Dendritic cell treated with granulocyte-macrophage colony-stimulating factor and Interleukin-4, amounts not matched to agents 40 ng/mL and 50 ng/mL, for 4 days (primary cell): ENCODE measurements around the gene LRCH3.
A peak's percentile ranks its signal among the peaks of the same experiment; 100 is the strongest.
"Not testable (repeated sequence)": the region's sequence is repeated elsewhere in the genome, so short reads cannot be mapped to it uniquely, and the experiment has no call there.

Source experiments
- H3K27ac Mint-ChIP-seq: one replicate; pipeline ENCODE4 v1.8.0; 2022; ENCODE audit warnings: mild to moderate bottlenecking, mixed read lengths
- H3K27me3 Mint-ChIP-seq: one replicate; pipeline ENCODE4 v1.8.0; 2022; ENCODE audit warnings: mild to moderate bottlenecking, mixed read lengths
- H3K36me3 Mint-ChIP-seq: one replicate; pipeline ENCODE4 v1.8.0; 2022; ENCODE audit warnings: low read depth, mixed read lengths
- H3K4me1 Mint-ChIP-seq: one replicate; pipeline ENCODE4 v1.8.0; 2022; ENCODE audit warnings: low read depth, mixed read lengths
- H3K4me3 Mint-ChIP-seq: one replicate; pipeline ENCODE4 v1.8.0; 2022; ENCODE audit warnings: mild to moderate bottlenecking, moderate library complexity, mixed read lengths
- H3K9me3 Mint-ChIP-seq: one replicate; pipeline ENCODE4 v1.8.0; 2022; ENCODE audit warnings: mixed read lengths
- intact Hi-C: fragments of 100-400 bp; cut with micrococcal nuclease; formaldehyde crosslinking; loops from one replicate; pipeline ENCODE4 v1.15.0; 2022

Gene LRCH3

DNA sequence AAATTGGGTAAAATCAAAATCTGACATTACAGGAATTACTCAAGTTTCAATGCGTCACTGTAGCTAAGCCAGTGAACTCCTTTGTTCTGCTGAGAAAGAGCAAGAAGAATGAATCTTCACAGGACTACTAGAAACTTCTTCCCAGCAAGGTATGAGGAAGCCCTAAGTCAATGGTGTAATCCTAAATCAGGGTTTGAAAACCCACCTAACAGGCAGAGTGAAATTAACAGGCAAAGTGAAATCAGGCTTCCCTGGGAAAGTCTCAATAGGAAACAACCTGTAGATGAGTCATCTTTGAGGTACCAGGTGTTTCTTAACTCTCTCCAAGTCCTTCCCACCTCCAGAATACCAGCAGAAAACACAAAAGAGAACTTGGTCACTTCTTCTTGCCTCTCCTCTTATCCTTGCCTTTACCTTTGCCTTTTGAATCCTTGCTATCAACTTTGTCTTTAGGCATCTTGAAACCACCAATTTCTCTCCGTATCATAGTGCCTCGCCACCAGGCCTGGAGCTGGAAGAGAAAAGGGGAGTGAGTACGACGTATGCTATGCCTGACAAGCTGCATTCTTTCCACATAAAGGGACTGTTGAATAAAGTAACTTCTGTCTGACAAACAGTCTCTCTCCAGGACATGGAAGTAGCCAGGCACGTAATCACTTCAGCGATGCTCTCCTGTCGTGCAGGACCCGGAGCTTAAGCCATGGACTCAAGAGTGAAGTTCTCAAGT, 98.3 kb downstream of the LRCH3 start:
- Mint-ChIP-seq H3K9me3 (no peaks in the 10 kb centered on the region), H3K4me3 (no peak overlapping the region), H3K4me1 (no peaks in the 10 kb centered on the region), H3K27me3 (no peaks in the 10 kb centered on the region), H3K27ac (no peak overlapping the region), H3K36me3 (peaks cover 50% of the 10 kb centered on the region)
- intact Hi-C loops: loop anchor here (10.0 kb wide), 1 partner anchor 55 kb away; no protein-coding TSS in a partner anchor

DNA sequence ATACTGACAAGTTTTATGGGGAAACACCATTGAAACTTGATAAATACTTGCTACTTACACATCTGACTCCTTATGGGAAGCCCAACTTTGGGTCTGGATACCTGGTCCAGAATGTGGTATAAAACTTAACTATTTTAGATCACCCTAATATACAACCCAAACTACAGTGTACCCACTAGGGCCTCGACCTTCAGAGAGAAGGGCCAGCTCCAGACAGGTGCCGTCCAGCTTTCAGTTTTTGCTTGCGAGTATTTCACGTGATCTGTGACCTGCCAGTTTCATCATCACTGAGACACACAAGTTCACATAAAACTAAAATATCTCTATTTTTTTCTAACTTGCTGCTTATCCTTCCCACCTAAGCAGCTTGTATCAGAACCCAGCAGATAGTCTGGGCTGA, 99.6 kb downstream of the LRCH3 start:
- H3K27ac Mint-ChIP-seq: no peak overlapping the region
- intact Hi-C loops: no loop called here
- no peaks in the 10 kb centered on the region for H3K9me3 Mint-ChIP-seq
- H3K4me1 Mint-ChIP-seq: no peaks in the 10 kb centered on the region
- H3K27me3 Mint-ChIP-seq: no peaks in the 10 kb centered on the region
- H3K4me3 Mint-ChIP-seq: no peak overlapping the region
- H3K36me3 Mint-ChIP-seq: peaks cover 37% of the 10 kb centered on the region

DNA sequence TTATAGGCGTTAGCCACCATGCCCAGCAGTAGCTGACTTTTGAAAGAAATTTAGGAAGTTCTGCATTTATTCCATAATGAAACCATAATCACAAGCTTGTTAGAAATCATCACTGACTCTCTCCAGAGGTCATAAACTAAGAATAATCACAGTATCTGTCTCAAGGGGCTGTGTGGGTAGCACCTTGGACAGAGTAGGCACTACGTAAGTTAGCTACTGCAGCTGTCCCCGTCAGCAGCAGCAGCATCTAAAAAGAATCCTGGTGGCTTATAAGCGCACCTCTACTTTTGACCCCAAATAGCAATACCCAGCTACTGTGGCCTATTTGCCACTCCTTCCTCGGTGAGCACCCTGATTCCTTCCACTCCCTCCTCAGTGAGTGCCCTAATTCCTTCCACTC, 101.1 kb downstream of the LRCH3 start:
- Mint-ChIP-seq H3K27me3 (no peaks in the 10 kb centered on the region), H3K4me1 (no peaks in the 10 kb centered on the region), H3K27ac (no peak overlapping the region), H3K4me3 (no peak overlapping the region), H3K36me3 (peaks cover 27% of the 10 kb centered on the region), H3K9me3 (no peaks in the 10 kb centered on the region)
- intact Hi-C loops: no loop called here

DNA sequence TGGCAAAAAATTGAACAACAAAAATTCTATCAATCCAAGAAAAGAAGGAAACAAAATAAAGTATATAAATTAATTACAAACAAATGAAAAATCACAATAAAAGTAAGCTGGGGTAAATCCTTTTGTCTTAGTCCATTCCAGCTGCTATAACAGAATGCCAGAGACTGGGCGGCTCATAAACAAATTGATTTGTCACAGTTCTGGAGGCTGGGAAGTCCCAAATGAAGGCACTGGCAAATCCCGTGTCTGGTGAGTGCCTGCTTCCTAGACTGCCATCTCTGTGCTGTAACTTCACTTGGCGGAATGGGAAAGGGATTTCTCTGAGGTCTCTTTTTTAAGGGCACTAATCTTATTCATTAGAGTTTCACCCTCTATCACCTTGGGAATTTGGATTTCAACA, 105.4 kb downstream of the LRCH3 start:
- intact Hi-C loops: no loop called here
- H3K36me3 Mint-ChIP-seq: peaks cover 13% of the 10 kb centered on the region
- no peaks in the 10 kb centered on the region for H3K9me3 Mint-ChIP-seq
- no peak overlapping the region for H3K27ac Mint-ChIP-seq
- no peaks in the 10 kb centered on the region for H3K4me1 Mint-ChIP-seq
- no peak overlapping the region for H3K4me3 Mint-ChIP-seq
- no peaks in the 10 kb centered on the region for H3K27me3 Mint-ChIP-seq

DNA sequence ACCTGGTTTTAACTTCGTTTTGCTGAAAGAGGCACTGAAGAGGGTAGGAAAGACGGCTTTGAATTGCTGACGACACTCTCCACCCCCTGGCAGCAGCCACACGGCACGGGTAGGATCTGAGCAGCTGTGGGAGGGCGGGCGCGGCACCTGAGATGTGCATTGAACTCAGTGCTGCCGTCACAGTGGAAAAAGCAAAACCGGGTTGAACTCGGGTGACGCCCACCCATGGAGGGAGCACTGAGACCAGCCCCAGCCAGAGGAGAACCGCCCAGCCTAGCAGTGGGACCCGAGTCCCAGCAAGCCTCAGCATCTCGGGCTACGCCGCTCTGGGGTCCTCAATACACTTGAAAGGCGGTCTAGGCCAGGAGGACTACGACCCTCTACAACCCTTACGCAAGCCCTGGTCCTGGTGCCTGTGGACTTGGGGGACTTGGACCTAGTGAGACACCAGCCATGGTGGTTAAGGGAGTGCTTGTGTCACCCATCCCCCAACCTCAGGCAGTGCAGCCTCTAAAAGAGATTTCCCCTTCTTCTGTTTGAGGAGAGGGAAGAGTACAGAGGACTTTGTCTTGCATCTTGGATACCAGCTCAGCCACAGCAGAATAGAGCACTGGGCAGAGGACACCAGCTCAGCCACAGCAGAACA, 108.9 kb downstream of the LRCH3 start:
- Mint-ChIP-seq H3K9me3 (no peaks in the 10 kb centered on the region), H3K36me3 (peaks cover 7% of the 10 kb centered on the region), H3K4me1 (no peaks in the 10 kb centered on the region), H3K27ac (no peak overlapping the region), H3K4me3 (no peak overlapping the region), H3K27me3 (no peaks in the 10 kb centered on the region)
- intact Hi-C loops: loop anchor here (10.0 kb wide), 1 partner anchor 185 kb away; no protein-coding TSS in a partner anchor

DNA sequence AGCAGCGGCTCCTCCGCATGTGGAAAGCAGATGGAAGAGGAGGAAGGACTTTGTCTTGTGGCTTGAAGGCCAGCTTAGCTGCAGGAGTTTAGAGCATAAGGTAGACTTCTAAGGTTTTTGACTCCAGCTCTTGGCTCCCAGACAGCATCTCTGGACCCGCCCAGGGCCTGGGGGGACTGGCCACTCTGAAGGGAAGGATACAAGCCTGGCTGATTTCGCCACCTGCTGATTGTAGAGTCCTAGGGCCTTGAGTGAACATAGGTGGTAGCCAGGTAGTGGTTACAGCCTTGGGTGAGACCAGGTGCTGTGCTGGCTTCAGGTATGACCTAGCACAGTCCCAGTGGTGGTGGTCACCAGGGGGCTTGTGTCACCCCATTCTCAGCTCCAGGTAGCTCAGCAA, 110.6 kb downstream of the LRCH3 start:
- H3K9me3 Mint-ChIP-seq: no peaks in the 10 kb centered on the region
- H3K4me3 Mint-ChIP-seq: no peak overlapping the region
- intact Hi-C loops: loop anchor here (10.0 kb wide), 1 partner anchor 183 kb away; no protein-coding TSS in a partner anchor
- H3K27ac Mint-ChIP-seq: no peak overlapping the region
- H3K4me1 Mint-ChIP-seq: peaks cover 6% of the 10 kb centered on the region
- peaks cover 7% of the 10 kb centered on the region for H3K36me3 Mint-ChIP-seq
- H3K27me3 Mint-ChIP-seq: no peaks in the 10 kb centered on the region

DNA sequence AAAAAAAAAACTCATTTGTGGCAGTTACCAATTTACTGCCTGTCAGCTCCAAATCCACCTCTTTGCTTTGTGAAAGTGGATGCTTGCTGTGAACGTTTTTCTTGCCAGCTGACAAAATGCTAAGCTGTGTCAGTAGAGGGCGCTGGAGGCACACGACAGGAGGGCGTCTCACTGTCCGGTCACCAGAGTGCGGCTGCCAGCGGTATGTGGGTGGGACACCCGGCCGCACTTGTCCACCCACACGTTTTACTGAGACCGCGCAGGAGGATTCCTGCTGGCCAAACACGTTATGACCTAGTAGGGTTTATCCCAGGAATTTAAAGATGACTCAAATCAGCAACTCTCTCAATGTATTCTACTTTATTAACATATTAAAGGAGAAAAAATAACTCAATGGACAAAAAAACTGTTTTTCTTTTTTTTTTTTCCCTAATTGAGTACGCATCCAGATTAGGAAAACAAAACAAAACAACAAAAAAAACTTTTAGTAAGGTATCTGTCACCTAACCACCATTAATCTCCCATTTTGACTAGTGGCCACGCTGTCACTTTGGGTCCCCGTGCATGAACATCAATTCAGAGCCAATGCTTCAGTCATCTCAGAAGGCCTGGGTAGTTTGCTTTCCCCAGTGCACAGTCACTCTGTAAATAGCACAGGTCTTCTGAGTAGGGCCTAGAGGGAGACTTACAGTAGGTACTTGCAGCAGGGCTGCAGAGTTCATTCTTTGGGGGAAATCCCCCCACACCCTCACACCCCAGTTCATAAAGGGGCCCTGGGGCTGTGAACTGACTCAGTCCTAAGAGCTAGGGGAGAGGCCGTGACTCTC, 115.2 kb downstream of the LRCH3 start:
- H3K4me3 Mint-ChIP-seq: peak overlapping the region; percentile 50
- H3K27me3 Mint-ChIP-seq: no peaks in the 10 kb centered on the region
- peaks cover 6% of the 10 kb centered on the region for H3K4me1 Mint-ChIP-seq
- peaks cover 7% of the 10 kb centered on the region for H3K36me3 Mint-ChIP-seq
- no peak overlapping the region for H3K27ac Mint-ChIP-seq
- intact Hi-C loops: loop anchor here (2.0 to 10.0 kb wide), 2 partner anchors 37 to 179 kb away; no protein-coding TSS in a partner anchor
- no peaks in the 10 kb centered on the region for H3K9me3 Mint-ChIP-seq

DNA sequence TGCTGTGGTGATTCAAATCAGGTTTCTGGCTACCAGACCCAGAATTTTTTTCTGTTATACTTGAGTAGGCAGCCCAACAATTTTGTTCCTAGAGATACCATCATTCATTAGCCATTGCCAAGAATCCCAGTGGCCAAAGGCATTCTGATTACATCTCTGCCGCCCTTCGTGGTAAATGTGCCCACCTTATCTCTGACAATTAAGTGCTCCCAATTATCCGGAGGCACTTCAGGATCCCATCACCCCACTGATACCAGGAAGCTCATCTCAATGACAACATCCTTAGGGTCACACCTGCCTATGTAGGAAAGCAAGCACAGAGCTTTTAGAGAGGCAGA, 115.8 kb downstream of the LRCH3 start:
- intact Hi-C loops: loop anchor here (2.0 to 10.0 kb wide), 2 partner anchors 36 to 178 kb away; no protein-coding TSS in a partner anchor
- Mint-ChIP-seq H3K36me3 (peaks cover 7% of the 10 kb centered on the region), H3K4me1 (peaks cover 6% of the 10 kb centered on the region), H3K27ac (no peak overlapping the region), H3K9me3 (no peaks in the 10 kb centered on the region), H3K4me3 (no peak overlapping the region), H3K27me3 (no peaks in the 10 kb centered on the region)

DNA sequence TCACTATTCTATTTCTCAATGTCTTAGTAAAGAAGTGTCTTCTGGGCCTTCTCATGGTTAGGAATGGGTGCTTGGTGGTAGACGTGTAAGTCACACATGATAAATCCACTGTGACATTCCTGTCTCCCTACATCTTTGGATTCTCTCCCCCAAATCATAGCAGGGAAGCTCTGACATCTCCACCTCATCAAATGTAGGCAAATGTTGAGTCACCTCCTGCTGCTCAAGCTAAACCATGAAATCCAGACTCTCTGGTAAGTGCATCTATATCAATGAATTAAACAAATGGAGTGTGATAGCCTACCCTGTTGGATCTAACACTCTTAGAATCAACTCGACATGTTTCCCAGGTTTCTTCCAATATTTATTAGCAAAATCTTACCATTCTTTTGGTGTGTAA, 116.1 kb downstream of the LRCH3 start:
- Mint-ChIP-seq H3K9me3 (no peaks in the 10 kb centered on the region), H3K27ac (no peak overlapping the region), H3K27me3 (no peaks in the 10 kb centered on the region), H3K36me3 (peaks cover 7% of the 10 kb centered on the region), H3K4me3 (no peak overlapping the region), H3K4me1 (peaks cover 6% of the 10 kb centered on the region)
- intact Hi-C loops: loop anchor here (2.0 to 10.0 kb wide), 2 partner anchors 36 to 178 kb away; no protein-coding TSS in a partner anchor

DNA sequence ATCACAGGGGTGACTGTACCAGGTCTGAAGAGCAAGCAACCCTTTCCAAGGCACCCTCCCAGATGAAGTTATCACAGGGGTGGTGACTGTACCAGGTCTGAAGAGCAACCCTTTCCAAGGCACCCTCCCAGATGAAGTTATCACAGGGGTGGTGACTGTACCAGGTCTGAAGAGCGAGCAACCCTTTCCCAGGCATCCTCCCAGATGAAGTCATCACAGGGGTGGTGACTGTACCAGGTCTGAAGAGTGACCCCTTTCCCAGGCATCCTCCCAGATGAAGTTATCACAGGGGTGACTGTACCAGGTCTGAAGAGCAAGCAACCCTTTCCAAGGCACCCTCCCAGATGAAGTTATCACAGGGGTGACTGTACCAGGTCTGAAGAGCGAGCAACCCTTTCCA, 117.5 kb downstream of the LRCH3 start:
- Mint-ChIP-seq H3K36me3 (peaks cover 19% of the 10 kb centered on the region), H3K4me1 (peaks cover 17% of the 10 kb centered on the region)
- not testable (repeated sequence) for H3K27ac Mint-ChIP-seq, H3K4me3 Mint-ChIP-seq, H3K9me3 Mint-ChIP-seq, H3K27me3 Mint-ChIP-seq
- intact Hi-C loops: loop anchor here (10.0 kb wide), 1 partner anchor 176 kb away; no protein-coding TSS in a partner anchor

DNA sequence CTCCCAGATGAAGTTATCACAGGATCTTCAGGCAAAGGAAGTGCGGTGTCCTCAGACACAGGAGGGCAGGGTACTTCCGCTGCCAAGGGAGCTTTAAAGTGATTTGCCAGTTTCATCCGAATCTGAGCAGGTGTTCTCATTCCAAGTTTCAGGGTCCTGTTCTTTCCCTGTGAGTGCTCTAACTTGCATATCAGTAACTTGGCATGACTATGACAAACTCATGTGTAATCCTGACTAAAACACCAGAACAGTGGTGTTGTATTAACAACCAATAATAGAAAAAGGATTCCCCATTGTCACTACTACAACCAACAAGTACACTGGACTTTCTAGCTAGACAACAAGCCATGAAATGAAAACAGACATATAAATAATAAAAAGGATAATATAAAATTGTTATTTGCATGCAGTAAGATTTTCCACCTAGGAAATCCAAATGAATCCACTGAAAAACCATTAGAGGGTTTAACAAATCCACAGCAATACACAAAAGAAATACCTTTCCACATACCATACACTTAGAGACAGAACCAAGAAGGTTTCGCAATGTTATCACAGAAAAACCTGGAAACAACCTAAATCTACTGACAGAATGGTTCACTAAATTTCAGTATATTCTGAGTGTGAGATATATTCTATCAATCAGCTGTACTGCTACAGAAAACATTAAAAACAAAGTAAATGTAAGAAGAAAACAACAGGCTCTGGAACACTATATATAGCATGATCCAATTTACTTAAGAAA, 118.1 kb downstream of the LRCH3 start:
- H3K27me3 Mint-ChIP-seq: no peaks in the 10 kb centered on the region
- H3K27ac Mint-ChIP-seq: no peak overlapping the region
- H3K4me1 Mint-ChIP-seq: peaks cover 23% of the 10 kb centered on the region
- H3K36me3 Mint-ChIP-seq: peaks cover 21% of the 10 kb centered on the region
- H3K9me3 Mint-ChIP-seq: no peaks in the 10 kb centered on the region
- intact Hi-C loops: loop anchor here (10.0 kb wide), 1 partner anchor 176 kb away; no protein-coding TSS in a partner anchor
- H3K4me3 Mint-ChIP-seq: no peak overlapping the region

DNA sequence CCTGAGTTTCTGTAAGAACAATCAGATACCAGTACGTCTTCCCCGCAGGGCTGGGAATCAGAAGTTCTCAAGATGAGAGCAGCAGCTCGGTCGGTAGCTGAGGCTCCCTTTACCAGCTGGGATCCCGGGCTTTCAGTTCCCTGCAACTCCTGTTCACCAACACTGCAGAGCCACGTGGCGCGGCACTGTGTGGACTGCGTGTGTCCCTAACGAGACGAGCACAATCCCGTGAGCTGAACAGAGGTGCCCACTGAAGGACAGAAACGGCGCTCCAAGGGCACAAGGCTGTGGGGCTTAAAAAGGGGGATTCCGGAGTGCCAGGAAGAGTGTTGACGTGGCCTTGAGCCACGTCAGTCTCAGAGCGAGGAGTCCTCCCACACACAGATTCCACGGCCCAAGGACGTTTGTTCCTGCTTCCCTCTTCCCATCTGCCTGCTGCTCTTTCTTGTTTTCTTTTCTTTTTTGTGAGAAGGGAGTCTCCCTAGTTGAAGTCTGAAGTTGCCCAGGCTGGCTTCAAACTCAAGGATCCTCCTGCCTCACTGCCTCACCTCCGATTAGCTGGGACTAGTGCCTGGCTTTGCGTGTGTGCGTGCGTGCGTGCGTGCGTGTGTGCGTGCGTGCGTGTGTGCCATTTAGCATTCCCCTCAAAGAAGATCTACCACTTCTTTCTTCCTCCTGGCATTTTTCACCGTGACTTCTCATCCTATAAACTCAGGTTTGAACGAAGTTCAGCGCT, 121.9 kb downstream of the LRCH3 start:
- peaks cover 21% of the 10 kb centered on the region for H3K36me3 Mint-ChIP-seq
- intact Hi-C loops: no loop called here
- peak overlapping the region; percentile 68 for H3K27ac Mint-ChIP-seq

More for the DNA sequence above, 121.9 kb downstream of the LRCH3 start:
- Mint-ChIP-seq H3K27me3 (no peaks in the 10 kb centered on the region), H3K4me3 (peak overlapping the region; percentile 27), H3K9me3 (no peaks in the 10 kb centered on the region), H3K4me1 (peaks cover 30% of the 10 kb centered on the region)
